ENCODE results near the gene FAM193B. TPM values are rescaled to one million over a fixed set of nuclear protein-coding genes. Genes with fewer than 3 reads are reported as not detected.

The FAM193B gene
- total and polyA plus RNA-seq, 2 of the 13 experiments (the other 11 are each of a cell fraction or from before 2014, with no cell fraction given): 21.2 to 40.9 TPM

- TF ChIP-seq JUN (CRISPR knock-in tag; IDR thresholded peaks at IDR 0.05): no peak
- no peak for TF ChIP-seq ZNF30 (CRISPR knock-in tag; IDR thresholded peaks at IDR 0.05)
- TF ChIP-seq HDAC2 (CRISPR knock-in tag; IDR thresholded peaks at IDR 0.05): no peak
- no peak for TF ChIP-seq ZBTB26 (CRISPR knock-in tag; IDR thresholded peaks at IDR 0.05; ENCODE audit: borderline replicate concordance)
- no peak for TF ChIP-seq FOXO1 (CRISPR knock-in tag; IDR thresholded peaks at IDR 0.05)
- TF ChIP-seq RERE (CRISPR knock-in tag; IDR thresholded peaks at IDR 0.05; ENCODE audit: low read depth): no peak
- TF ChIP-seq CCDC6 (CRISPR knock-in tag; IDR thresholded peaks at IDR 0.05): no peak
- TF ChIP-seq, protein P1, sequence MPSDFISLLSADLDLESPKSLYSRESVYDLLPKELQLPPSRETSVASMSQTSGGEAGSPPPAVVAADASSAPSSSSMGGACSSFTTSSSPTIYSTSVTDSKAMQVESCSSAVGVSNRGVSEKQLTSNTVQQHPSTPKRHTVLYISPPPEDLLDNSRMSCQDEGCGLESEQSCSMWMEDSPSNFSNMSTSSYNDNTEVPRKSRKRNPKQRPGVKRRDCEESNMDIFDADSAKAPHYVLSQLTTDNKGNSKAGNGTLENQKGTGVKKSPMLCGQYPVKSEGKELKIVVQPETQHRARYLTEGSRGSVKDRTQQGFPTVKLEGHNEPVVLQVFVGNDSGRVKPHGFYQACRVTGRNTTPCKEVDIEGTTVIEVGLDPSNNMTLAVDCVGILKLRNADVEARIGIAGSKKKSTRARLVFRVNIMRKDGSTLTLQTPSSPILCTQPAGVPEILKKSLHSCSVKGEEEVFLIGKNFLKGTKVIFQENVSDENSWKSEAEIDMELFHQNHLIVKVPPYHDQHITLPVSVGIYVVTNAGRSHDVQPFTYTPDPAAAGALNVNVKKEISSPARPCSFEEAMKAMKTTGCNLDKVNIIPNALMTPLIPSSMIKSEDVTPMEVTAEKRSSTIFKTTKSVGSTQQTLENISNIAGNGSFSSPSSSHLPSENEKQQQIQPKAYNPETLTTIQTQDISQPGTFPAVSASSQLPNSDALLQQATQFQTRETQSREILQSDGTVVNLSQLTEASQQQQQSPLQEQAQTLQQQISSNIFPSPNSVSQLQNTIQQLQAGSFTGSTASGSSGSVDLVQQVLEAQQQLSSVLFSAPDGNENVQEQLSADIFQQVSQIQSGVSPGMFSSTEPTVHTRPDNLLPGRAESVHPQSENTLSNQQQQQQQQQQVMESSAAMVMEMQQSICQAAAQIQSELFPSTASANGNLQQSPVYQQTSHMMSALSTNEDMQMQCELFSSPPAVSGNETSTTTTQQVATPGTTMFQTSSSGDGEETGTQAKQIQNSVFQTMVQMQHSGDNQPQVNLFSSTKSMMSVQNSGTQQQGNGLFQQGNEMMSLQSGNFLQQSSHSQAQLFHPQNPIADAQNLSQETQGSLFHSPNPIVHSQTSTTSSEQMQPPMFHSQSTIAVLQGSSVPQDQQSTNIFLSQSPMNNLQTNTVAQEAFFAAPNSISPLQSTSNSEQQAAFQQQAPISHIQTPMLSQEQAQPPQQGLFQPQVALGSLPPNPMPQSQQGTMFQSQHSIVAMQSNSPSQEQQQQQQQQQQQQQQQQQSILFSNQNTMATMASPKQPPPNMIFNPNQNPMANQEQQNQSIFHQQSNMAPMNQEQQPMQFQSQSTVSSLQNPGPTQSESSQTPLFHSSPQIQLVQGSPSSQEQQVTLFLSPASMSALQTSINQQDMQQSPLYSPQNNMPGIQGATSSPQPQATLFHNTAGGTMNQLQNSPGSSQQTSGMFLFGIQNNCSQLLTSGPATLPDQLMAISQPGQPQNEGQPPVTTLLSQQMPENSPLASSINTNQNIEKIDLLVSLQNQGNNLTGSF (CRISPR knock-in tag; IDR thresholded peaks at IDR 0.05): no peak
- TF ChIP-seq ZNF652 (CRISPR knock-in tag; IDR thresholded peaks at IDR 0.05; ENCODE audit: borderline replicate concordance, low read depth): no peak
- TF ChIP-seq TRIM24 (CRISPR knock-in tag; IDR thresholded peaks at IDR 0.05): no peak
- 93% methylated on average over 9 of the region's 12 CpGs for WGBS (ENCODE audit: low lambda C conversion rate)
- H3K9me3 ChIP-seq (ENCODE audit: low read length): no peaks in the 10 kb centered on the region
- POLR2A ChIA-PET: no interaction called here
- no peak overlapping the region for H3K27ac ChIP-seq (ENCODE audit: extremely low read length, insufficient read depth, low read length)
- H3K4me2 ChIP-seq (ENCODE audit: low read depth, low read length): no peak overlapping the region
- ATAC-seq (no peak), DNase-seq (ENCODE audit: low spot score) (no peak), FAIRE-seq (no peak)
- CTCF ChIA-PET (ENCODE audit: low intra/inter-chr PET ratio, low total read pairs): no interaction called here
- no peak overlapping the region for H3K4me3 ChIP-seq (replicated peaks in 1 of 3; ENCODE audit: insufficient read depth in 1 of 3, low read depth in 2 of 3, low read length in 3 of 3)
- intact Hi-C loops (cut with micrococcal nuclease; ENCODE audit: unreplicated experiment) (no loop called here), in situ Hi-C loops (cut with HindIII; ENCODE audit: extremely low pct_ligation_motif_present, low pct_unique_long_range_greater_than_20kb) (no loop called here)
- H2AFZ ChIP-seq (ENCODE audit: low read length): no peak overlapping the region
- H4K20me1 ChIP-seq (ENCODE audit: insufficient read depth, low read length): no peaks in the 10 kb centered on the region
- H3K9ac ChIP-seq (ENCODE audit: insufficient read depth, low read depth, low read length): no peak overlapping the region
- H3K79me2 ChIP-seq (ENCODE audit: insufficient read depth, low read length): no peaks in the 10 kb centered on the region
- BruUV-seq (replicated peaks): no TSS peak
- no peaks in the 10 kb centered on the region for H3K4me1 ChIP-seq (ENCODE audit: insufficient read depth, low read length)
- H3K36me3 ChIP-seq (replicated peaks in 1 of 2; ENCODE audit: control insufficient read depth in 1 of 2, insufficient read depth in 2 of 2, low read length in 2 of 2): peaks cover 42 to 91% of the 10 kb centered on the region in 2 experiments
- H3K27me3 ChIP-seq (ENCODE audit: control insufficient read depth in 1 of 2, insufficient read depth in 2 of 2, low read length in 2 of 2): no peaks in the 10 kb centered on the region
Observed at GRCh38 chr5:177529247-177530203, 24.8 kb downstream of the FAM193B start.
